ENCODE data around the gene PSMD7.

- TF ChIP-seq CTCF (IDR thresholded peaks at IDR 0.05): no peak
- TF ChIP-seq POLR2A (IDR thresholded peaks at IDR 0.05): no peak
Observed at GRCh38 chr16:74302341-74302740, 5.7 kb downstream of the PSMD7 start.
